Hypothalamus (tissue), 51 donors: ENCODE data around the gene SNED1.

ENCODE experiments used
- DNase-seq, 51 donors: peaks; one replicate each; lab custom pipeline; 2025; lab: John Stamatoyannopoulos, UW

Gene SNED1

DNA sequence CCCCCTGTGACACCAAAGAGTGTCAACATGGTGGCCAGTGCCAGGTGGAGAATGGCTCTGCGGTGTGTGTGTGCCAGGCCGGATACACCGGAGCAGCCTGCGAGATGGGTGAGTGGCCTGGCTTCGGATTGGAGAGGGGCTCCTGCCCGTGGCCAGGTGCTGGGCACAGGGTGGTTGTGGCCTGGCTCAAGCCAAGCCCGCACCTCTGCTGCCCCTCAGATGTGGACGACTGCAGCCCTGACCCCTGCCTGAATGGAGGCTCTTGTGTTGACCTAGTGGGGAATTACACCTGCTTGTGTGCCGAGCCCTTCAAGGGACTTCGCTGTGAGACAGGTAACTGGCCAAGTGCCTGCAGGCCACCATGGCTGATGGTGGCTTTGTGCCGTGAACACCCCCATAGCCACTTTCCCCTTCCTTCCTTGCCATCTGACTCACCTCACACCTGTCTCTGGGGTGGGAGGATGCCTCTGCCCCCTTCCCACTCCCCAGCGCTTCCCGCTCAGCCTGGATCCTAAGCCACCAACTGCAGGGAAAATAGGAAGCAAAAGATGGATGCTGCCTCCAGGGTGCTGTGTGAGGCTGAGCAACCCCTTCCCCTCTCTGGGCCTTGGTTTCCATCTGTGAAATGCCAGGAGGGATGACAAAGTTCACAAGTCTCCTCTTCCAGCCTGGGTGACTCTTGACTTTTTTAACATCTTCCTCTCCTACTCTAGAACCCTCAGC lies 41.8 kb downstream of the SNED1 start:
- DNase-seq: no peak

DNA sequence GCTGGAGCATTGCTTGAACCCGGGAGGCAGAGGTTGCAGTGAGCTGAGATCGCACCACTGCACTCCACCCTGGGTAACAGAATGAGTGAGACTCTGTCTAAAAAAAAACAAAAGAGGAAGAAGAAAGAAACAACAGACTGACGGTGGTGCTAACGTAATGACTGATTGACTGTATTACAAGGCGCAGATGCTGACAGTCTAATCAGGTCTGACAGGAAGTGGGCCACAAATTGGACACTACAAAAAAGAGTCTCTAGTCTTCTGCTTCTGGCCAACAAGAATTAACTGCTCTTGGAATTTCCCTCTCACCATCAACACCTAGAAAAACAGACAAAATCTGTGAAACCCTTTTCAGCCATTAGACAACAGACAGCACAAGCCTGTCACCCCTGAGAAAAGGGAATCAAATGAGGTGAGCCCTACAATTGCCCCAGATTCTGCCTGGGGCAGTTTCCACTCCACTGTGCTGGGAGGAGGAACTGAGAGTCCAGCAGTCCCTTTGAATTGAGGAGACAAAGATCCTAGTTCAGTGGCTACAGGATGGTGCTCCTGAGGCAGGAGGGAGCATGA lies 43.3 kb downstream of the SNED1 start:
- DNase-seq: no peak

GRCh38 chr2:241043581-241043980 lies 45.2 kb downstream of the SNED1 start:
- no peak for DNase-seq

GRCh38 chr2:241047253-241048010 lies 49.0 kb downstream of the SNED1 start:
- no peak for DNase-seq

DNA sequence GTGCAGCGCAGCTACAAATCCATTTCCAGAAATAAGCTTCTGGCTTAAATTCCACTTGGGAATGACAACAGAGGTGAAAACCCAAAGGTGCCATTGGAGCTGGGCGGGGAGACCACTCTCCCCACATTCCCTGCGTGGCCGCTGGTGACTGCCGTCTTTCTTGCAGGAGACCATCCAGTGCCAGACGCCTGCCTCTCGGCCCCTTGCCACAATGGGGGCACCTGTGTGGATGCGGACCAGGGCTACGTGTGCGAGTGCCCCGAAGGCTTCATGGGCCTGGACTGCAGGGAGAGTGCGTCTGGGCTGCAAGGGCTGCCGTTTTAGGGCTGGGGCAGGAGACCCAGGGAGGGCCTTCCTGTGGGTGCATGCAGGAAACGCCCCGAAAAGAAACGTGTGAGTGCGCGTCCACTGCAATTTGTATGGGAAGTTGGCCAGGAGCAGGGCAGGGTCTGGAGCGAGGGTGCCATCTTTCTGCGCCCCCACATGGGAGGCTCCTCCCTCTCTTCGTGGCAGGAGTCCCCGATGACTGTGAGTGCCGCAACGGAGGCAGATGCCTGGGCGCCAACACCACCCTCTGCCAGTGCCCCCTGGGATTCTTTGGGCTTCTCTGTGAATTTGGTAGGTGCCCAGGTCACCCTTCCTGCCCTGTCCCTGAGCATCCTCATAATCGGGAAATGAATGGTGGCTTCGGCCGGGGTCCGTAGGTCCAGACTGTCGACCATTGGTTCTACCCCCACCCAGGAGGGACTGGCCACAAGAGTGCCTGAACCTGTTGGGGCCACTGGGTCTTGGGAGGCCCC lies 49.9 kb downstream of the SNED1 start:
- DNase-seq: no peak

GRCh38 chr2:241048949-241049343 lies 50.5 kb downstream of the SNED1 start:
- DNase-seq: no peak

GRCh38 chr2:241049739-241050623 lies 51.6 kb downstream of the SNED1 start:
- DNase-seq: no peak

DNA sequence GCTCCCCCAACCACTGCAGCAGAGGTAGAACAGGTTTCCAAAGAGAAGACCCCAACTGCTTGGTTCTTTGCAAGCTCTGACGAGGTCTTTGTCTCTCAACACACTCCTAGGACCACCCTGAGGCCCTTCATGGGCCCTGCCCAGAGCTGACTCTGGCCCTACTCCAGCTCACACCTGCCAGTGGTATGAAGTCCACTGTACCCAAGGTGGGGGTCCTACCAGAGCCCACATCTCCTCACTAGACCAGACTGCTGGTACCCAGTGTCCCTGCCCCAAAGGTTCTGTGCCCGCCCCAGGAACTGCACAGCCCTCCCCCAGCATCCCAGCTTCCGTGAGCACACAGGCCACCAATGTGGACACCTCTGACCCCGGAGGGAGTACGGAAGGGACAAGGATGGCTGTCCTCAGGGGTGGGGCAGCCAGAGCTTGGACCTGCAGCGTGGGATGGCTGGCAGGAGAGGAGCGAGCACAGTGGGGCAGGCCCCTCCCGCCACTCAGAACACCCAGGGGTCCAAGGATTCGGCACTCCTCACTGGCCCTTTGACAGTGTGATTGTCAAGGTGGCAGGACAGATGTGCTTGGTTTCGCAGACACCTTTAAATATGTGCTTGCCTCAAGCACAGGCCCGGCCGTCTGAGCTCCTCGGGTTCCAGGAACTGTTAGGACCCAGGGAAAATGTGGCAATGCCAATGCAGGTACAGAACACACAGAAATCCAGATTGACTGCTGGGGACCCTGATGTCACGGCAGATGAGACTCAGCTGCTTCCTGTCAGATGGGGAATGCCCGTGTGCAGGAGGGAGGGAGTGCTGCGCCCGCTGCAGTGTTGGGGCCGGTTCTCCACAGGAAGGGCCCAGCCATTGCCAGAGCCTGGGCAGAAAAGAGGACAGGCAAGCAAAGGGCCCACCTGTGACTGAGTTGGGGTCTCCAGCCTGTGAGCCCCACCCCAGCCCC lies 52.5 kb downstream of the SNED1 start:
- no peak for DNase-seq

GRCh38 chr2:241051578-241052487 lies 53.4 kb downstream of the SNED1 start:
- no peak for DNase-seq

- DNase-seq: no peak
Measured at GRCh38 chr2:241052677-241053360, 54.4 kb downstream of the SNED1 start.

DNA sequence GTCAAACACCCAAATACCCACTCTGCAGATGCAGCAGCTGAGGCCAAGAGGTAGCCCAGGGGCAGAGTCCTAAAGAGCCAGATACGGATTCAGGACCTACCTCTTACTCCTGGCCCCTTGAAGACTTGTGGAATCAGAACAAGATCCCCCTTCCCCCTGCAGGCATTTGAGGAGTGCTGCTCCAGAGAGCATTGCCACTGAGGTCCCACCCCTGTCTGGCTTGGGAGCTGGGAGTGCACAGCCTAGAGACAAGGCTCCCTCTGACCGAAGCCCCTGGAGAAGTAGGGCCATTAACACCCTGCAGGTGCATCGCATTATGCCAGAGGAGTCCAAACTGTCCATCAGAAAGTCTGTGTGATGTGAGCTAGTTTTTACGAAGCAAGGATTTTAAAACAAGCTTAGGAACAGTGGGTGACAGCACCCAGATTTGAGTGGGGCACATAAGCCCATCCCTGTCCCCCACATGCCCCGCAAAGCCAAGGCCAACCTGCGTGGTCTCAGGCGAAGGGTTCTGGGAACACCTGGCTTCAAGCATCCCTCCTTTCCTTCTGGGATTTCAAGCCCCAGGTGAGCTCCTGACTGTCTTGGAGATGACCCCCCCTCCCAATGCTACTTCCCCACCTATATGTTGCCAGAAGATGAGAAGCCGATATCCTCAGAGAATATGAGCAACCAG lies 55.3 kb downstream of the SNED1 start:
- DNase-seq: no peak

DNA sequence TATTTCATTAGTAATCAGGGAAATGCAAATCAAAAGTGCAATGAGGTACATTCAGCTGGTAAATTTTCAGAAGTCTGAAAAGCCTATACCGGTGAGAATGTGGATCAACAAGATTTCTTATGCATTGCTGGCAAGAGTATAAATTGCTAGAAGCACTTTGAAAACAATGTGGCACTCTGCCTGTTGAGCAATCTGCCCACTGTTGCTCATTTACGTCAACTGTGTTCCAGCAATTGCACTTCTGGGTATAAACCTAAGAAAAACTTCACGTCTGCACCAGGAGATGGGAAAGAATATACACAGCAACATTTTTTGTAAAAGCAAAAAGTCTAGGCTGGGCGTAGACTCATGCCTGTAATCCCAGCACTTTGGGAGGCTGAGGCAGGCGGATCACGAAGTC lies 62.9 kb downstream of the SNED1 start:
- no peak for DNase-seq

DNA sequence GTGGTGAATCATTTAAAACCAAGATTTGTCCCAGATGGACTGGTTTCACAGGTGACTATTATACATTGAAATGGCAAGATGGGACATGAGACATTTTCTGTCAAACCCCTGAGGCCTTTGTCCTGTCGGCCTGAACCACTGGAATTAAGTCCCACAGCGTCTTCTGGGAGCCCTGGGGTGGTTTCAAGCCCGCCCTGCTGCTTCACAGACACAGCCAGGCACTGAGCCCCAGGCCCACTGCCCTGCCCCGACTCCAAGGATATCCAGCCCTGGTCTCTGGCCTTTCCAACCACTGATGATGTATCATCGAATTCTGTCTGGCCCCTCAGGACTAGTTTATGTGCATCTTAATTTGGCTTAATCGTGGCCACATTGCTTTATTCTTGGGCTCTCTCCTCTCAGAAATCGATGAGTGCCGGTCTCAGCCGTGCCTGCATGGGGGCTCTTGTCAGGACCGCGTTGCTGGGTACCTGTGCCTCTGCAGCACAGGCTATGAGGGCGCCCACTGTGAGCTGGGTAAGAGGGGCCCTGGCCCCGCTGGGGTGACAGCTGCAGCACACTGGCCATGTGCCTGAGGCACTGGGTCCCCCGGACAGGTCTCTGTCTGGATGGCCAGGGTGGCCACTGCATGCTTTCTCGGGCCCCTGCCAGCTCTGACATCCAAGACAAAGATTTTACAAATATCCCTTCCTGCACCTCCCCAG lies 64.1 kb downstream of the SNED1 start:
- no peak for DNase-seq

DNA sequence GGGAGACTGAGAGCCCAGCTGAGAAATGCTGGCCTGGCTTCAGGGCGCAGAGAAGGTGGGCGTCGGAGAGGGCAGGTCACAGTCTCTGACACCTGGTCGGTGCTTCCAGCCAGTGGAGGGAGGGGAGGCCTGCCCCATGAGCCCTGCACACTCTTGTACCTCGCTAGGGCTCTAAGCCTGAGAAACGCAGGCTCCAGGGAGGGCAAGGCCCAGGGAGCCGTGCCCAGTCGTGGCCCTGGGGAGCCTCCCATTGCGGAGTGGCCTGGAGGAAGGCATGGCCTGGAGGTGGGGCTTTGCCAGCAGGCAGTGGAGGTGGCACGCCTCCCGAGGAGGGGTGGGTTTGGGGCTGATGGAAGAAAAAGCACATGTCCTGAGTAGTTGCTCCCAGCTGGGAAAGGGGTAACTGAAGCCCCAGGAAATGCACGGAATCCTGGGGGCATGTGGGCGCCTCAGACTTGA lies 64.7 kb downstream of the SNED1 start:
- no peak for DNase-seq

DNA sequence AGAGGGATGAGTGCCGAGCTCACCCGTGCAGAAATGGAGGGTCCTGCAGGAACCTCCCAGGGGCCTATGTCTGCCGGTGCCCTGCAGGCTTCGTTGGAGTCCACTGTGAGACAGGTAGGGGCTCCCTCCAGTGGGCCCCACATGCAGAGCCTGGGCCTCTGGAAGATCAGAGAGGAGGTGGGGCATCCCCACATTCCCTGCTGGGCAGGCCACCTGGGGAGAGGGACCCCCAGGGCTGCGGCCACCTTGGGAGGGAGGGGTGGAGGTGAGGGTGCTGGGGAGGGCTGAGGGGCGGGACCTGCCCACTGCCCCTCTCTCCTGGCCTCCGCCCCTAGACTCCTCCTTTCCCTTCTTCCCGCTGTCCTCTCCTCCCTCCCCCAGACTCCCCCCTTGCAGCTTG lies 65.2 kb downstream of the SNED1 start:
- no peak for DNase-seq
